HL-60 (cell line): Measurements from ENCODE around the gene MED9.

Source experiments
- DNase-seq, 2 experiments: peaks; one replicate each; pipeline ENCODE4 v3.0.0-alpha.2; 2010 to 2020; ENCODE audit warnings: low read depth in 1 of 2, low spot score in 1 of 2
- H3K27ac ChIP-seq: fragments of 250-450 bp; sonication (Bioruptor Pico); replicated peaks from 2 replicates; pipeline ENCODE4 v1.5.1; 2020; ENCODE audit warnings: mild to moderate bottlenecking, moderate library complexity
- H3K27me3 ChIP-seq: fragments of 250-450 bp; sonication (Bioruptor Pico); 2 replicates; pipeline ENCODE4 v1.5.1; 2021; ENCODE audit warnings: mild to moderate bottlenecking, moderate library complexity; ENCODE audit not compliant: insufficient read depth, poor library complexity, severe bottlenecking
- H3K4me3 ChIP-seq: replicated peaks from 2 replicates; pipeline ENCODE4 v1.5.1; 2011; ENCODE audit warnings: mild to moderate bottlenecking, control low read depth, low read length; ENCODE audit not compliant: insufficient read depth
- GABPA ChIP-seq: IDR thresholded peaks from 2 replicates; pipeline ENCODE4 v1.6.1; 2012; ENCODE audit warnings: low read depth
- POLR2AphosphoS5 ChIP-seq: IDR thresholded peaks from 2 replicates; pipeline ENCODE4 v1.6.1; 2012; ENCODE audit warnings: low read depth
- SPI1 ChIP-seq: IDR thresholded peaks from 2 replicates; pipeline ENCODE4 v1.6.1; 2012; ENCODE audit warnings: low read depth, mild to moderate bottlenecking, borderline replicate concordance
- TF ChIP-seq, protein P1 (sequence below): IDR thresholded peaks from one replicate; pipeline ENCODE4 v1.5.1; 2011; ENCODE audit warnings: low read length, control low read depth, inconsistent platforms; ENCODE audit not compliant: insufficient read depth
- TF ChIP-seq, protein P2 (sequence below): IDR thresholded peaks from 2 replicates; pipeline ENCODE4 v1.6.1; 2012; ENCODE audit warnings: low read depth; ENCODE audit not compliant: insufficient replicate concordance

MED9 gene

DNA sequence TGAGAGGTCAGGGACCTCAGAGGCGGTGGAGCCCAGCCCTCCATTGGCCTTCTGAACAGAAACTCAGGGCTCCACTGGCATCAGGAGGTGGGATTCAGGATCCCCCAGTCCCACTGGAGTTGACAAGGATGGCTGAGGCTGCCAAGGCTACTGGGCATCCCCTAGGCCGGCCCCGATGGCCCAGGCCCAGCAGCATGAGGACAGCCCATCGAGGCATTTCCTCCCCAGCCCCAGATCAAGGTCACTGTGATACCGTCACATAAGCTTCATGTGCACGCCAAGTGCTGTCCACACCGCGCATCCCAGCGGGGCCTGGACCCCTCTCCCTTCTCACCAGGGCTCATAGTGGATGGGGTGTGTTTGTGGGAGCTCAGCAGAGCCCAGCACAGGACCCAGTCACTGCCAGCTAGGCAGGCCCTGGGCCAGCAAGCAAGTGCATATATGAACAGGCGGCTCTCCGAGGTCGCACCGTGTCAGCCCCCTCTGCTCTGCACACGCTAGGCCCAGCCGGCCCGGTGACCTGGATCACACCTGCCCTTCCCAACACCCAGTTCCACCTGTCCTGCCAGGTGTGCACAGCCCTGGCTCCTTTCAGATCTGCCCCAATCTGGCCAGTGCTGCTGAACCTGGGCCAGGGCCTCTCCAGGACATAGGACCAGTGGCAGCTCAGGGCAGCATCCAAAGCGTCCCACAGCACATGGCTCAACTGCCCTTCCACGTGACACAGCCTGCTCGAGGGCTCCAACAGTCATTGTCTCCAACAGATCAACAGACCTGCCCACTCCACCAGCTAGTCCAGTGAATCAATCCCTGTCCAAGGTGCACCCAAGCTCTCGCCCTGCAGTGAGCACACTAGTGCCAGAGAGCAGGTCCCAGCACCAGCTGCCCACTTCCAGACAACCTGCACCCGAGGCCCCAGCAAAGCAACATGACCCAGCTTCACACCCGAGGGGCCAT, 52.2 kb downstream of the MED9 start:
- no peak for DNase-seq
- TF ChIP-seq GABPA (no peak), SPI1 (no peak)
- H3K27ac ChIP-seq, result no peak overlapping the region

DNA sequence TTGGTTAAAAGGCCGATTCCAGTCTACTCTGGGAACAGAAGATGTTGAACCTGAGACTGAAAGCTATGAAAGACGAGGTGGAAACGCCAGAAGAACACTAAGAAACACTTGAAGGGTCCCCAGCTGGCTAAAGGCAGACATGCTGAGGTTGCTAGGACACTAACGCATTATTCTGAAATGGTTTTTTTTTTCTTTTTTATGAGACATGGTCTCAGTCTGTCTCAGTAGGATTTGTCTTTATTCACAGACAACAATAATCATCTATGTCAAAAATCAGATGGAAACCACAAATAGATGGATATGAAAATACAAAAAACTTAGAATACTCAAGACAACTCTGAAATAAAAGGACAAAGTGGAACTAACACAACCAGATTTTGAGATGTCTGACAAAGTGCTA, 54.4 kb downstream of the MED9 start:
- H3K27ac ChIP-seq, result no peak overlapping the region
- no peak overlapping the region for H3K4me3 ChIP-seq
- H3K27me3 ChIP-seq, result no peaks in the 10 kb centered on the region
- TF ChIP-seq POLR2AphosphoS5, result no peak
- TF ChIP-seq, protein P1, sequence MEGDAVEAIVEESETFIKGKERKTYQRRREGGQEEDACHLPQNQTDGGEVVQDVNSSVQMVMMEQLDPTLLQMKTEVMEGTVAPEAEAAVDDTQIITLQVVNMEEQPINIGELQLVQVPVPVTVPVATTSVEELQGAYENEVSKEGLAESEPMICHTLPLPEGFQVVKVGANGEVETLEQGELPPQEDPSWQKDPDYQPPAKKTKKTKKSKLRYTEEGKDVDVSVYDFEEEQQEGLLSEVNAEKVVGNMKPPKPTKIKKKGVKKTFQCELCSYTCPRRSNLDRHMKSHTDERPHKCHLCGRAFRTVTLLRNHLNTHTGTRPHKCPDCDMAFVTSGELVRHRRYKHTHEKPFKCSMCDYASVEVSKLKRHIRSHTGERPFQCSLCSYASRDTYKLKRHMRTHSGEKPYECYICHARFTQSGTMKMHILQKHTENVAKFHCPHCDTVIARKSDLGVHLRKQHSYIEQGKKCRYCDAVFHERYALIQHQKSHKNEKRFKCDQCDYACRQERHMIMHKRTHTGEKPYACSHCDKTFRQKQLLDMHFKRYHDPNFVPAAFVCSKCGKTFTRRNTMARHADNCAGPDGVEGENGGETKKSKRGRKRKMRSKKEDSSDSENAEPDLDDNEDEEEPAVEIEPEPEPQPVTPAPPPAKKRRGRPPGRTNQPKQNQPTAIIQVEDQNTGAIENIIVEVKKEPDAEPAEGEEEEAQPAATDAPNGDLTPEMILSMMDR, result no peak
- TF ChIP-seq, protein P2, sequence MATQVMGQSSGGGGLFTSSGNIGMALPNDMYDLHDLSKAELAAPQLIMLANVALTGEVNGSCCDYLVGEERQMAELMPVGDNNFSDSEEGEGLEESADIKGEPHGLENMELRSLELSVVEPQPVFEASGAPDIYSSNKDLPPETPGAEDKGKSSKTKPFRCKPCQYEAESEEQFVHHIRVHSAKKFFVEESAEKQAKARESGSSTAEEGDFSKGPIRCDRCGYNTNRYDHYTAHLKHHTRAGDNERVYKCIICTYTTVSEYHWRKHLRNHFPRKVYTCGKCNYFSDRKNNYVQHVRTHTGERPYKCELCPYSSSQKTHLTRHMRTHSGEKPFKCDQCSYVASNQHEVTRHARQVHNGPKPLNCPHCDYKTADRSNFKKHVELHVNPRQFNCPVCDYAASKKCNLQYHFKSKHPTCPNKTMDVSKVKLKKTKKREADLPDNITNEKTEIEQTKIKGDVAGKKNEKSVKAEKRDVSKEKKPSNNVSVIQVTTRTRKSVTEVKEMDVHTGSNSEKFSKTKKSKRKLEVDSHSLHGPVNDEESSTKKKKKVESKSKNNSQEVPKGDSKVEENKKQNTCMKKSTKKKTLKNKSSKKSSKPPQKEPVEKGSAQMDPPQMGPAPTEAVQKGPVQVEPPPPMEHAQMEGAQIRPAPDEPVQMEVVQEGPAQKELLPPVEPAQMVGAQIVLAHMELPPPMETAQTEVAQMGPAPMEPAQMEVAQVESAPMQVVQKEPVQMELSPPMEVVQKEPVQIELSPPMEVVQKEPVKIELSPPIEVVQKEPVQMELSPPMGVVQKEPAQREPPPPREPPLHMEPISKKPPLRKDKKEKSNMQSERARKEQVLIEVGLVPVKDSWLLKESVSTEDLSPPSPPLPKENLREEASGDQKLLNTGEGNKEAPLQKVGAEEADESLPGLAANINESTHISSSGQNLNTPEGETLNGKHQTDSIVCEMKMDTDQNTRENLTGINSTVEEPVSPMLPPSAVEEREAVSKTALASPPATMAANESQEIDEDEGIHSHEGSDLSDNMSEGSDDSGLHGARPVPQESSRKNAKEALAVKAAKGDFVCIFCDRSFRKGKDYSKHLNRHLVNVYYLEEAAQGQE, result no peak
- no peak for DNase-seq

More for the DNA sequence above, 52.2 kb downstream of the MED9 start:
- Histone ChIP-seq H3K27me3 (no peaks in the 10 kb centered on the region), H3K4me3 (no peak overlapping the region)

DNA sequence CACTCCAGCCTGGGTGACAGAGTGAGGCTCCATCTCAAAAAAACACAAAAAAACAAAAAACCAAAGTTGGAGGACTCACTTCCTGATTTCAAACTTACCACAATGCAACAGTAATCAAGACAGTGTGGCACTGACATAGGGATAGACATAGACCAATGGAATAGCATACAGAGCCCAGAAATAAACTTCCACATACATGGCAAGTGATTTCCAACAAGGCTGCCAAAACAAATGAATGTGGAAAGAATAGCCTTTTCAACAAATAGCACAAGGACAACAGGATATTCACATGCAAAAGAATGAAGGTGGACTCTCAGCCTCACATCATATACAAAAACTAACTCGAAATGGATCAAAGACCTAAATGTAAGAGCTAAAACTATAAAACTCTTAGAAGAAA, 56.2 kb downstream of the MED9 start:
- TF ChIP-seq, protein P2, result no peak
- peak; percentile 47; the same call in 1 of the 2 replicates for TF ChIP-seq SPI1
- no peak for TF ChIP-seq GABPA
- Histone ChIP-seq H3K27me3 (no peaks in the 10 kb centered on the region), H3K27ac (no peak overlapping the region), H3K4me3 (no peak overlapping the region)
- no peak for DNase-seq

DNA sequence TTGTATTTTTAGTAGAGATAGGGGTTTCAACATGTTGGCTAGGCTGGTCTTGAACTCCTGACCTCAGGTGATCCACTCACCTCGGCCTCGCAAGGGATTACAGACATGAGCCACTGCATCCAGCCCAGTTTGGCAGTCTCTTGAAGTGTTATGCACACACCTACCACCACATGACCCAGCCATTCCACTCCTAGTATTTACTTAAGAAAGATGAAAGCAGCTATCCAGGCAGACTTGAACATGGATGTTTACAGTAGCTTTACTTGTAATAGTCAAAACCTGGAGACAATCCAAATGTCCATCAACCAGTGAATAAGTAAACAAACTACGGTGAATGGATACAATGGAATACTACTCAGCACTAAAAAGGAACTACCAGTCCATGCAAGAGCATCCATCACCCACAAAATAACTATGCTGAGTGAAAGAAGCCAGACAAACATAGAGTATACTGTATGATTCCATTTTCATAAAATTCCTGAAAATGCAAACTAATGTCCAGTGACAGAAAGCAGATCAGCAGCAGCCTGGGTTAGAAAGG, 57.2 kb downstream of the MED9 start:
- no peaks in the 10 kb centered on the region for H3K27me3 ChIP-seq
- H3K4me3 ChIP-seq, result no peak overlapping the region
- no peak for DNase-seq
- H3K27ac ChIP-seq, result no peak overlapping the region
- no peak for TF ChIP-seq POLR2AphosphoS5
- TF ChIP-seq, protein P2, result no peak
- TF ChIP-seq, protein P1, result no peak
- TF ChIP-seq SPI1, result no peak
- no peak for TF ChIP-seq GABPA
